ENCODE measurements around the gene PPP1R3D. TPM values are rescaled to one million over a fixed set of nuclear protein-coding genes. Genes with fewer than 3 reads are reported as not detected.

Gene PPP1R3D
- total and polyA plus RNA-seq, 10 of the 15 experiments (the other 5 are each of a cell fraction or from before 2014, with no cell fraction given) = 0.39 to 4.8 (median 2.9) TPM

- no peak for TF ChIP-seq BCL3 (IDR thresholded peaks at IDR 0.05; ENCODE audit: borderline replicate concordance, insufficient read depth, low read depth, low read length, poor library complexity, severe bottlenecking)
- no peak for TF ChIP-seq PRDM15 (CRISPR knock-in tag; IDR thresholded peaks at IDR 0.05)
- TF ChIP-seq EED (IDR thresholded peaks at IDR 0.05; ENCODE audit: low read depth) = no peak; the same call in 1 of the 2 replicates
- TF ChIP-seq PAX5 (IDR thresholded peaks at IDR 0.05; ENCODE audit: borderline replicate concordance, low read depth, low read length) = 0 out of 2 replicates have a peak, but pooled peaks have one; percentile 24
- no peak for TF ChIP-seq ZZZ3 (IDR thresholded peaks at IDR 0.05; ENCODE audit: control insufficient read depth, insufficient read length, low read depth)
- peak; percentile 98 for TF ChIP-seq ZNF687 (IDR thresholded peaks at IDR 0.05)
- TF ChIP-seq MYB (IDR thresholded peaks at IDR 0.05; ENCODE audit: borderline replicate concordance, low read depth, low read length) = no peak
- TF ChIP-seq MLLT1 (IDR thresholded peaks at IDR 0.05) = no peak; the same call in 1 of the 2 replicates
- TF ChIP-seq ZBTB11 (CRISPR knock-in tag; IDR thresholded peaks at IDR 0.05) = no peak
- TF ChIP-seq ZNF274 (IDR thresholded peaks at IDR 0.05; ENCODE audit: insufficient read depth, insufficient read length) = no peak
- TF ChIP-seq POLR2AphosphoS5 (IDR thresholded peaks at IDR 0.05; ENCODE audit: low read length) = peak; percentile 82
- TF ChIP-seq ZNF384 (IDR thresholded peaks at IDR 0.05; ENCODE audit: borderline replicate concordance, low read depth, low read length) = no peak
- TF ChIP-seq TCF7 (IDR thresholded peaks at IDR 0.05; ENCODE audit: borderline replicate concordance) = no peak
These were observed at the start of gene PPP1R3D, which contains the start of gene FAM217B (continued) for GRCh38 chr20:59940129-59940955.

All from GM12878 (cell line).